ENCODE results near the gene COX4I2. TPM values are rescaled to one million over a fixed set of nuclear protein-coding genes. Genes with fewer than 3 reads are reported as not detected.

Gene COX4I2
- total RNA-seq (under 1 TPM in 5 of 6 donors, not detected in 1; 0.28 to 0.94 (median 0.60) TPM), polyA plus RNA-seq (1 to 10 TPM; 3.7 to 7.8 TPM)

DNA sequence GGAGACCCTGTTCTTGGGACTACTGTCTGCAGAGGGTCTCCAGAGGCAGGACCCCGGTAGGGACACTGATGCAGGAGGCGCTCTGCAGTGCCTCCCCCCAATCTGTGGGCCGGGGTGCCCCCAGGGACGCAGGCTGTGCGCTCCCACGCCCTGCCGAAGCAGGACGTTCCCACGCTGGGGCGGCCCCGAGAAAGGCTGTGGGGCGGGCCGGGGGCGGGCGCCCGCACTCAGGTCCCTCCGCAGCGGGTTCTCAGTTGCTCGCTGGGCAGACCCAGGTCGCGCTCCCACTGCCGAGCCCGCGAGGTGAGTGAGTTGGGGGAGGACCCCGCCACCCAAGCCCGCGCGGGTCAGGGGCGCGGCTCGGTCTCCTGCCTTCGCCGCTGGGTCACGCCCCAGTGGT is at the start of gene COX4I2:
COX4I2 (plus strand) TSS at position 253 of the 400 bp plus-strand sequence. CDS start 1,106 bp downstream, outside the sequence.
- Histone ChIP-seq H3K27ac (no peak within 1 kb of the TSS), H3K4me1 (no peaks in the 10 kb centered on the region), H3K4me3 (no peak within 1 kb of the TSS), H3K9me3 (no peaks in the 10 kb centered on the region), H3K27me3 (peaks cover 0 to 6% (median 0%) of the 10 kb centered on the region in 4 donors), H3K36me3 (no peaks in the 10 kb centered on the region)
- WGBS, 2 donors, result 27 to 34% methylated on average over 34 of the region's 34 CpGs
- FAIRE-seq (no peak), ATAC-seq (no peak), DNase-seq (peak in 1 of 6 donors; percentile 41)
- intact Hi-C loops (cut with DNase I), result no loop called here
- TF ChIP-seq, protein P1, sequence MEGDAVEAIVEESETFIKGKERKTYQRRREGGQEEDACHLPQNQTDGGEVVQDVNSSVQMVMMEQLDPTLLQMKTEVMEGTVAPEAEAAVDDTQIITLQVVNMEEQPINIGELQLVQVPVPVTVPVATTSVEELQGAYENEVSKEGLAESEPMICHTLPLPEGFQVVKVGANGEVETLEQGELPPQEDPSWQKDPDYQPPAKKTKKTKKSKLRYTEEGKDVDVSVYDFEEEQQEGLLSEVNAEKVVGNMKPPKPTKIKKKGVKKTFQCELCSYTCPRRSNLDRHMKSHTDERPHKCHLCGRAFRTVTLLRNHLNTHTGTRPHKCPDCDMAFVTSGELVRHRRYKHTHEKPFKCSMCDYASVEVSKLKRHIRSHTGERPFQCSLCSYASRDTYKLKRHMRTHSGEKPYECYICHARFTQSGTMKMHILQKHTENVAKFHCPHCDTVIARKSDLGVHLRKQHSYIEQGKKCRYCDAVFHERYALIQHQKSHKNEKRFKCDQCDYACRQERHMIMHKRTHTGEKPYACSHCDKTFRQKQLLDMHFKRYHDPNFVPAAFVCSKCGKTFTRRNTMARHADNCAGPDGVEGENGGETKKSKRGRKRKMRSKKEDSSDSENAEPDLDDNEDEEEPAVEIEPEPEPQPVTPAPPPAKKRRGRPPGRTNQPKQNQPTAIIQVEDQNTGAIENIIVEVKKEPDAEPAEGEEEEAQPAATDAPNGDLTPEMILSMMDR (IDR thresholded peaks at IDR 0.05), result no peak

DNA sequence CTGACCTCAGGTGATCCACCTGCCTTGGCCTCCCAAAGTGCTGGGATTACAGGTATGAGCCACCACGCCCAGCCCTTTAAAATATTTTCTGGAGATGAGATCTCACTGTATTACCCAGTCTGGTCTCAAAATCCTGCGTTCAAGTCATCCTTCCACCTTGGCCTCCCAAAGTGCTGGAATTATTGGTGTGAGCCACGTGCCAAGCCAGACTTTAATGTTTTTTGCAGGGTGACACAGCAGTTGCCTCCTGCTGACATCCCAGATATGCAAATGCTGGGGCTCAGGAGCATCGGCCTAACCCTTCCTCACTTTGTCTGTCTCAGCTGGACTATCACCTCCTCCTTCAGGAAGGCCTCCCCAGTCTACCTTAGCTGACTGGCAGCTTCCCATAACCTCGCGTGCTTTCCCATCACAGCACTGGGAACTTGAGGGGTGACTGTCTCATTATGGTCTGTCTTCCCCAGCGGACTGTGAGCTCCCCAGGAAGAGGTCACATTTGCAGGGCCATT is 46.9 kb upstream of the COX4I2 start:
- WGBS, 2 donors, result 86 to 95% methylated on average over 7 of the region's 7 CpGs
- ATAC-seq (no peak), DNase-seq (no peak), FAIRE-seq (no peak)
- Histone ChIP-seq H3K27me3 (no peaks in the 10 kb centered on the region), H3K4me1 (no peaks in the 10 kb centered on the region), H3K27ac (no peak overlapping the region), H3K4me3 (no peak overlapping the region), H3K36me3 (no peaks in the 10 kb centered on the region), H3K9me3 (no peaks in the 10 kb centered on the region)
- intact Hi-C loops (cut with DNase I), result no loop called here
- TF ChIP-seq, protein P1 (IDR thresholded peaks at IDR 0.05), result no peak

DNA sequence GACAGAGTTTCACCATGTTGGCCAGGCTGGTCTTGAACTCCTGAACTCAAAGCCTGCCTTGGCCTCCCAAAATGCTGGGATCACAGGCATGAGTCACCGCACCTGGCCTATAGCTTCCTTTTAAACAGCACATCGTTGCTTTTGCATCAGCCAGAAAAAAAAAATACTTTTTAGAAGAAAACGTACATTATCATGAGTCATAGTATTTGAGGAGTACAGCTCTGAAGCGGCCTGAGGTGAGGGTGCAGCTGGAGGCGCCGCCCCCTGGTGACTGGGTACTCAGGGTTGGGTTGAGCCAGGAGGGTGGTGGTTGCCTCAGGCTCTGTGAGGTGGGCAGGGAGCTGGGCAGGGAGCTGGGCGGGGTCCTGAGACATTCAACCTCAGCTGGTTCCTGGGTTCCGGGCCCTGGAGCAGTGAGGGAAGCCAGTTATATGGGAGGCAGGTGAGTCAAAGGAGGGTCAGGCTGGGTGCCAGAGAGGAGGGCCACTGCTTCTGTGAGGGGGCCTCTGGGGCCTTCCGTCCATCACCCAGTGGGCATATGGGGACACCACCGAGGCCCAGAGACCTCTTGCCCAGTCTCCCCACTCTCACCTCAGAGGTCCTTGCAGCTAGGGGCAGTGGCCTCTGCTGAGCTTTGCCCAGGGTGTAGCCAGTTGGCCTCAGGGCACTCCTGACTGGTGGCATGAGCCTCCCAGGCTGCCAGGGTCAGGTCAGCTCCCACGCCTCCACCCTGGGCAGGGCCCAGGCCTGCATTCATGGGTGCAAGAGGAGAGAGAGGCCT is 44.3 kb upstream of the COX4I2 start:
- Histone ChIP-seq H3K4me1 (no peaks in the 10 kb centered on the region), H3K9me3 (no peaks in the 10 kb centered on the region), H3K27ac (no peak overlapping the region), H3K27me3 (no peaks in the 10 kb centered on the region), H3K36me3 (no peaks in the 10 kb centered on the region), H3K4me3 (no peak overlapping the region)
- DNase-seq, result no peak
- ATAC-seq, result peak in 2 of 4 donors; percentile 72 to 75
- intact Hi-C loops (cut with DNase I), result no loop called here
- 87% methylated on average over 11 of the region's 11 CpGs for WGBS, 2 donors
- TF ChIP-seq, protein P1 (IDR thresholded peaks at IDR 0.05), result no peak
- FAIRE-seq, result no peak

DNA sequence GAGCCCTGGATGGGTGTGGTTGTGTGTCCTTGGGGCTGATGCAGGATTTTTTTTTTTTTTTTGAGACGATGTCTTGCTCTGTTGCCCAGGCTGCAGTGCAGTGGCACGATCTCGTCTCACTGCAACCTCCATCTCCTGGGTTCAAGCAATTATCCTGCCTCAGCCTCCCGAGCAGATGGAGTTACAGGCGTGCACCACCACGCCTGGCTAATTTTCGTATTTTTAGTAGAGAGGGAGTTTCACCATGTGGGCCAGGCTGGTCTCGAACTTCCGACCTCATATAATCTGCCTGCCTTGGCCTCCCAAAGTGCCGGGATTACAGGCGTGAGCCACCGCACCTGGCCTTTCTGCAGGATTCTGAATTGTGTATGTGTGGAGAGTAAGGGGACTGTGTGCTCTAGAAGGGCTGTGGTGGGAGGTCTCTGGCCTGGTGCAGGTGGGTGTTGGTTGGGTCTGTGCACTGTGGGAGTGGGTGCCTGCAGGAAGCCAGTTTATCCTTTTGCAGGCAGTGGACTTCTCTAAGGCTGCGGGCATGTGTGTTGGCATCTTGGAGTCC is 43.6 kb upstream of the COX4I2 start:
- H3K4me3 ChIP-seq, result no peak overlapping the region
- H3K36me3 ChIP-seq, result no peaks in the 10 kb centered on the region
- H3K9me3 ChIP-seq, result no peaks in the 10 kb centered on the region
- no peak overlapping the region for H3K27ac ChIP-seq
- WGBS, 2 donors, result 88 to 92% methylated on average over 13 of the region's 13 CpGs
- H3K27me3 ChIP-seq, result no peaks in the 10 kb centered on the region
- DNase-seq (no peak), FAIRE-seq (no peak), ATAC-seq (no peak)
- TF ChIP-seq, protein P1 (IDR thresholded peaks at IDR 0.05), result no peak
- intact Hi-C loops (cut with DNase I), result no loop called here
- no peaks in the 10 kb centered on the region for H3K4me1 ChIP-seq
